ENCODE results near the gene TMEM89. TPM values are rescaled to one million over a fixed set of nuclear protein-coding genes. Genes with fewer than 3 reads are reported as not detected.

The TMEM89 gene
- total and polyA plus RNA-seq, 3 donors from 2014 or later, result 8.7 to 16.1 (median 14.8) TPM

- Histone ChIP-seq H3K27ac (no peak overlapping the region), H3K9me3 (no peaks in the 10 kb centered on the region), H3K36me3 (ENCODE audit: low read depth, missing control alignments) (no peaks in the 10 kb centered on the region), H3K4me3 (no peak overlapping the region), H3K27me3 (no peaks in the 10 kb centered on the region), H3K4me1 (no peaks in the 10 kb centered on the region)
- no peak for DNase-seq
- no peak for TF ChIP-seq POLR2A (IDR thresholded peaks at IDR 0.05)
- TF ChIP-seq, protein P1, sequence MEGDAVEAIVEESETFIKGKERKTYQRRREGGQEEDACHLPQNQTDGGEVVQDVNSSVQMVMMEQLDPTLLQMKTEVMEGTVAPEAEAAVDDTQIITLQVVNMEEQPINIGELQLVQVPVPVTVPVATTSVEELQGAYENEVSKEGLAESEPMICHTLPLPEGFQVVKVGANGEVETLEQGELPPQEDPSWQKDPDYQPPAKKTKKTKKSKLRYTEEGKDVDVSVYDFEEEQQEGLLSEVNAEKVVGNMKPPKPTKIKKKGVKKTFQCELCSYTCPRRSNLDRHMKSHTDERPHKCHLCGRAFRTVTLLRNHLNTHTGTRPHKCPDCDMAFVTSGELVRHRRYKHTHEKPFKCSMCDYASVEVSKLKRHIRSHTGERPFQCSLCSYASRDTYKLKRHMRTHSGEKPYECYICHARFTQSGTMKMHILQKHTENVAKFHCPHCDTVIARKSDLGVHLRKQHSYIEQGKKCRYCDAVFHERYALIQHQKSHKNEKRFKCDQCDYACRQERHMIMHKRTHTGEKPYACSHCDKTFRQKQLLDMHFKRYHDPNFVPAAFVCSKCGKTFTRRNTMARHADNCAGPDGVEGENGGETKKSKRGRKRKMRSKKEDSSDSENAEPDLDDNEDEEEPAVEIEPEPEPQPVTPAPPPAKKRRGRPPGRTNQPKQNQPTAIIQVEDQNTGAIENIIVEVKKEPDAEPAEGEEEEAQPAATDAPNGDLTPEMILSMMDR (IDR thresholded peaks at IDR 0.05), result no peak
- intact Hi-C loops (cut with DNase I; ENCODE audit: low total_unique reads), result no loop called here
- WGBS, 2 donors, result 87 to 88% methylated on average over 9 of the region's 9 CpGs
Measured at GRCh38 chr3:48647714-48648113, 26.1 kb upstream of the TMEM89 start.

DNA sequence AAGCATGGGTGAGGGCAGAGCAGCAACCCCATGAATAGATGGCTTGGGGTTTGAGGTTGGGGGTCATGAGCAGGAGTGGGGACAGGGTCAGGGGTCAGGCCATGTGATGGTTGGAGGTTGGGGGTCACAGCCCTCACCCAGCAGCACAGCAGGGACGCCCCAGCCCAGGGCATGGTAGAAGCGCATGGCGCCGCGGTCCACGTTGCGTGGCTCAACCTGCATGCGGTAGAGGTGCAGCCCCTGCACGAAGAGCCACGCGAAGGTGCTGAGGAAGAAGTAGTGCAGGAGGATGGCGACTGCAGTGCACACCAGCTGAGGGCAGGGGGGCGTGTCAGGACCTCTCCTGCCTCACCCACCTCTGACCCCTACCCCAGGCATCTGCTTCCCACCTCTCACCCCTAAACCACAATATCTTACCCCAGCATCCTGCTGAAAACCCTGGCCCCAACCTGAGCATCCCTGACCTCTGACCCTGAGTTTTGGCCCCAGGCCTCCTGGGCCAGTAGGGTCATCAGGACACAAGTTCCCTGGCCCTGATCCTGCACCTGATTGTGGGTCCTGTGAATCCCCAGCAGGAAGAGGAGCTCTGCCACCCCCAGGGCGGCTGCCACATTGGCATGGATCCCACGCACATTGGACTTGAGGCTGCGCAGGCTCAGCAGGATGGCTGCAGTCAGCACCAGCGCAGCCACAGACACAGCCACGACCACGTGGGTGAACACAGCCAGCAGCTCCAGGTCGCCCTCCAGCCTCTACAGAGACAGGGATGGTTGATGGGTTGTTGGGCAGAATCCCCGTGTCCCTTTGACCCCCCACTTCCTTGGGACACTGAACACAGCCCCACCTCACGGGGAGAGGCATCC, 23.6 kb upstream of the TMEM89 start:
- Histone ChIP-seq H3K27ac (no peak overlapping the region), H3K4me3 (no peak overlapping the region), H3K4me1 (no peaks in the 10 kb centered on the region), H3K9me3 (no peaks in the 10 kb centered on the region), H3K27me3 (no peaks in the 10 kb centered on the region), H3K36me3 (ENCODE audit: low read depth, missing control alignments) (no peaks in the 10 kb centered on the region)
- TF ChIP-seq, protein P1 (IDR thresholded peaks at IDR 0.05), result no peak
- TF ChIP-seq POLR2A (IDR thresholded peaks at IDR 0.05), result no peak
- intact Hi-C loops (cut with DNase I; ENCODE audit: low total_unique reads), result no loop called here
- DNase-seq, result no peak
- 92 to 93% methylated on average over 15 to 16 of the region's 22 CpGs for WGBS, 2 donors

DNA sequence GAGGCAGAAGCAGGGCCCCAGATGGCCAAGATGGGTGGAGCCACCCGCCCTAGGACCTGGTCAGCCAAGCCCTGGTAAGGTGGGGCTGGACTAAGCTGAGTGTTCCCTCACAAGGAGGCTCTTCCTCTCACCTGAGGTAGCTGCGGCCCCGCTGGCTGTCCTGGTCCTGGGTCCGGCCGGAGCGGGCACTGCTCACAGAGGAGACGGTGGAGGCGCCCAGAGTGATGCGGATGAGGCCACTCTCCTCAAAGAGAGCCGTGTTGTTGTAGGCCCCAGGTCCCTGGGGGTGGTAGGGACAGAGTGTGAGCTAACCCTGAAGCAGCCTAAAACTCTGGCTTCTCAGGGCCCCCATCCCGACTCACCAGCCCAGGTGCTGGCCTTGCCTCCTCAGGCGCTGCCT, 21.0 kb upstream of the TMEM89 start:
- Histone ChIP-seq H3K4me1 (no peaks in the 10 kb centered on the region), H3K9me3 (no peaks in the 10 kb centered on the region), H3K27me3 (no peaks in the 10 kb centered on the region), H3K36me3 (ENCODE audit: low read depth, missing control alignments) (no peaks in the 10 kb centered on the region), H3K4me3 (no peak overlapping the region), H3K27ac (no peak overlapping the region)
- DNase-seq, result no peak
- intact Hi-C loops (cut with DNase I; ENCODE audit: low total_unique reads), result no loop called here
- 100% methylated on average over 1 to 12 of the region's 12 CpGs for WGBS, 2 donors
- no peak for TF ChIP-seq POLR2A (IDR thresholded peaks at IDR 0.05)
- TF ChIP-seq, protein P1 (IDR thresholded peaks at IDR 0.05), result no peak

GRCh38 chr3:48641396-48641795, 19.8 kb upstream of the TMEM89 start:
- TF ChIP-seq, protein P1 (IDR thresholded peaks at IDR 0.05), result no peak
- TF ChIP-seq POLR2A (IDR thresholded peaks at IDR 0.05), result no peak
- no peak for DNase-seq
- intact Hi-C loops (cut with DNase I; ENCODE audit: low total_unique reads), result no loop called here
- no peaks in the 10 kb centered on the region for H3K27me3 ChIP-seq
- H3K27ac ChIP-seq, result no peak overlapping the region
- 85 to 100% methylated on average over 1 to 3 of the region's 3 CpGs for WGBS, 2 donors
- H3K9me3 ChIP-seq, result no peaks in the 10 kb centered on the region
- no peaks in the 10 kb centered on the region for H3K36me3 ChIP-seq (ENCODE audit: low read depth, missing control alignments)
- H3K4me1 ChIP-seq, result peaks cover 3% of the 10 kb centered on the region
- H3K4me3 ChIP-seq, result no peak overlapping the region
